GM19193 (cell line): ENCODE results near the gene AIG1.

Source experiments
- POLR2A ChIP-seq: IDR thresholded peaks from 4 replicates; pipeline ENCODE4 v1.6.1; 2011; ENCODE audit not compliant: insufficient read depth, insufficient read length; ENCODE audit errors: extremely low read depth

AIG1 gene

DNA sequence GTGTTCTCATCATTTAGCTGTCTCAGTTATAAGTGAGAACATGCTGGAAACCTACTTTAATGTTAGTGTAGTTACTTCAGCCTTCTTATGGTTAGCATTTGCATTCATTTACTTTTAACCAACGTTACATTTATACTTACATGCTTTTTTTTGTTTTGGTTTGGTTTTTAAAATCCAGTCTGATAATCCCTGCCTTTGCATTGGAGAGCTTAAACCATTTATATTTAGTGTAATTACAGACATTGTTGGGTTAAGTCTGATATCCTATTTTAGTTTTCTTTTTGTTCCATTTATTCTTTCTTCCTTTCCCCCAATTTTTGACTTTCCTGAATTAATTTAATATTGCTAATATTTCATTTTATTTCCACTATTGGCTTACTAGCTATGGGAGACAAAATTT, 70.2 kb downstream of the AIG1 start:
- TF ChIP-seq POLR2A: no peak

- no peak for TF ChIP-seq POLR2A
These were observed 74.6 kb downstream of the AIG1 start for GRCh38 chr6:143135325-143135724.

DNA sequence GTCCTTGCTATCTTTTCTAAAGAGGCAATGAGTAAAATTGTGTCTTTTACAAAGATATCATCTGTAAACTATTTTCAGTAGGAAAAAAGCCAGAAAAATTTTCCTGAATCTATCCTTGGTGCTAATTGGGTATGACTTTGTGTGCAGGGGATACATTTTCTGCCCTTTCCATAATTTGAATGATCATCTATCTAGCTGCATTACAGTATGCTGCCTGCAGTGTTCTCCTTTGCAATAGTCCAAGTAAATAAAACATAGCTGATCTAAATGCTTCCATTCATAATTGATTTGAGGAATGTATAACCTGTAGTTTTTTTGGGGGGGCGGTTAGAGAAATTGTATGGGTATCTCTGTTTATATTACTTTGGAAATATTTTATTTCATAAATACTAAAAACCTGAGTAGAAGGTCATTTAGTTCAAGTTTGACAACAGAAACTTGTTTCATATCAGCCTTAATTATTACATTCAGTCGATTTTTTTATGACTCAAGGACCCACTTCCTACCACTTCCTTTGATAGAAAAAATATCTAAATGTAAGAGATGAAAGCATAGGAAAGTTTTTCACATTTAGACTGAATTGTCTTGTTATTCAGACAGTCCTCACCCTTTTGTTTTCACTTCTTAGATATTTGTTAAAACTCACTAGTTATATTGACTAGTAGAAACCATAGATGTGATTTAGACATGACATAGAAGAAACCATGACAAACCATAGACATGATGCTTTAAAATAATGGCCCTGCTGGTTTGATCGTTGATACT, 75.3 kb downstream of the AIG1 start:
- no peak for TF ChIP-seq POLR2A

DNA sequence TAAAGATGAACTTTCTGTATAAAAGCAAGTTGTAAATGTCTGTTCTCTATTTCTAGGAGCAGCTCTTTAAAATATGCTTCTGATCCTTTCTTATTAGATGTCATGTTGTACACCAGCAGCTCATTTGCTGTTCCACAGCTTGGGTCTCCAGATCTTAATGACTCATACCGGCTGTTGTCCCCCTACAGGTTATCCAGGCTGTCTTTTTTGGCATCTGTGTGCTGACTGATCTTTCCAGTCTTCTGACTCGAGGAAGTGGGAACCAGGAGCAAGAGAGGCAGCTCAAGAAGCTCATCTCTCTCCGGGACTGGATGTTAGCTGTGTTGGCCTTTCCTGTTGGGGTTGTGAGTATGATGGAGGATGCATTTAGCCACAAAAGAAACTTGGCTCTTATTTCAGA, 76.0 kb downstream of the AIG1 start:
- no peak for TF ChIP-seq POLR2A

DNA sequence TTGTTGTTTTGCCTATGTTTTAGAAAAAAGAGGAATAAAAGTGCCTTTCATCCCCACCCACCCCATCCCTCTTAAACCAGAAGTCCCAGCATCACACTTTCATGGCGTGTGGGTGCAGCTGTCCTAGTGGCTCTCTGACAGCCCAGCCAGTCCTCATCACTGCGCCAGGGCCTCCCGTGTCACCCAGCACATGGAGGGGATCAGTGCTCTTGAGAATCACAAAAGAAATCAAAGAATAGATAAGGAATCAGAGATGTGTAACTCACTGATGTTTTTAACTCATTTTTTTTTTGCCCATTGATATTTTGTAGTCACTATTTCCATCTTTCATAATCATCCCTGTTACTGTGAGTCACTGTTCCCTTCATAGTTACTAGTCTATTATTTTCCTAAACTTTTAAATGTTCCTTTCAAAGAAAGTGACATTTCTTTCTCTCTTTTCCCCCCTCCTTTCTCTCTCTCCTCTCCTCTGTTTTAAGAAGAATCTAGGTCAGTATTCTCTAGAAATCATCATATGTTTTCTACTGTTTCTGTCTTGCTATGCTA, 78.6 kb downstream of the AIG1 start:
- TF ChIP-seq POLR2A: no peak

GRCh38 chr6:143140767-143141166, 80.1 kb downstream of the AIG1 start:
- no peak for TF ChIP-seq POLR2A

- TF ChIP-seq POLR2A: no peak
These were observed 80.8 kb downstream of the AIG1 start for GRCh38 chr6:143141442-143141841.

DNA sequence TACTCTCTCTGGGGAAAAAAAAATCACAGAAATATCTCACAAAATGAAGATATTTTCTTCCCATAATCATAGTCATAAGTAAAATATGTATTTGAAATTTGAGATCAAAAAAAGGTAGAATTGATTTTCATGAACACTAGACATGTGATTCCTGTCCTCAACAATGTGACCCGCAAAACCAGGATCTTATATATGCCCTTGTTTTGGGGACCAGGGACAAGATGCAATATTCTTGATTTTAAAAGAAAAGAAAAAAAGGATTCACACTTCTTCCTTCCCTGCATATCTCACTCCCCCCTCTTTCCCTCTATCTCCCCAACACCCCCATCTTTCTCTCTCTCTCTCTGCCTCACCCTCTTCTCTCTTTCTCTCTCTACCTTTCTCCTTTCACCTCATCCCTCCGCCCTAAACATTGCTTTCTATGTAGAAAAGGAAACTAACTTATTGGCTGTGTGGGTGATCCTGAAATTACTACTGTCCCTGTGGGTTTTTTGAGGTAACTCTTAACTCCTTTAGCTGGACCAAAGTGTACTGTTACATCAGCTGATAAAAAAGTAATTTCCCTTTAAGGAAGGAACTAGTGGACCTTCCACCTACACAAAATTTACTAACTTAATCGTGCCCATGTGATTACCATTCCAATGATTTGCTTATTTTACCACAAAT, 85.6 kb downstream of the AIG1 start:
- no peak for TF ChIP-seq POLR2A

- TF ChIP-seq POLR2A: no peak
These were observed 89.1 kb downstream of the AIG1 start for GRCh38 chr6:143149771-143150170.

- no peak for TF ChIP-seq POLR2A
These were observed 89.6 kb downstream of the AIG1 start for GRCh38 chr6:143150281-143150680.

DNA sequence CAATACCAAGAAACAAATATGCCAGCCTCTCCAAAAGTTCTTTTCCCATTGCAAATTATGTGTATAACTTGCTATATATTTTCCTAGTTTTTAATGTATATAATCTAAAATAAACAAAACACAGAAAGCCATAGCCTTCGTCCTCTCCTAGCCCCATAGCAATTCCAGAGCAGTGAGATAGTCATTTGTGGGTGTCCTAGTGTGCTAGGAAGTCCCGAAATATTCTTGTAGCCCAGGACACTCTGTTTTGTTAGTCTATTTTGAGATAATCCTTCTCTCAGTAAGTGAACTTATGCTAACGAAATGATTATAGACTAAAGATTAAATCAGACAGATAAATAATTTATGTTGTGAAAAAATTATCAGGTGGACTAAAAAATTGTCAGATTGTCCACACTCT, 90.7 kb downstream of the AIG1 start:
- no peak for TF ChIP-seq POLR2A

GRCh38 chr6:143155681-143156080, 95.0 kb downstream of the AIG1 start:
- TF ChIP-seq POLR2A: no peak

GRCh38 chr6:143157131-143157530, 96.4 kb downstream of the AIG1 start:
- no peak for TF ChIP-seq POLR2A

GRCh38 chr6:143158113-143158581, 97.5 kb downstream of the AIG1 start:
- no peak for TF ChIP-seq POLR2A

- TF ChIP-seq POLR2A: no peak
These were observed 98.3 kb downstream of the AIG1 start for GRCh38 chr6:143159001-143159400.

DNA sequence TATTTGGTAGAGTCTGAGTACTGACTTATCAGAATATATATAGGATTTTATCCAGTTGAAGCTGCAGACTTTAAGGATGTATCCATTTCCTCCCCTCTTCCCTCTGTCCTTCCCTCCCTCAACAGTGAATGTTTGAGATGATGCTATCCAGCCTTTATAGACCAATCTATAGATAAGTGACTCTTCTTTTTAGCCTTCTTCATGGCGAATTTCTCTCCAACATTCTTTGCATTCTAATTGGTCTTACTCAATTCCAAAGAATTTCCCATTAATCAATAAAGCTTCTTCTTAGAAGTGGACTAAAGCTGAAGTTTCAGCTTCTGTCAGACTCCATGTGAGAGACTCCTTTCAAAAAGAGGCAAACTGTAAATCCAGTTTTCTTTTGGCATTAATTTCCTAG, 99.3 kb downstream of the AIG1 start:
- no peak for TF ChIP-seq POLR2A

DNA sequence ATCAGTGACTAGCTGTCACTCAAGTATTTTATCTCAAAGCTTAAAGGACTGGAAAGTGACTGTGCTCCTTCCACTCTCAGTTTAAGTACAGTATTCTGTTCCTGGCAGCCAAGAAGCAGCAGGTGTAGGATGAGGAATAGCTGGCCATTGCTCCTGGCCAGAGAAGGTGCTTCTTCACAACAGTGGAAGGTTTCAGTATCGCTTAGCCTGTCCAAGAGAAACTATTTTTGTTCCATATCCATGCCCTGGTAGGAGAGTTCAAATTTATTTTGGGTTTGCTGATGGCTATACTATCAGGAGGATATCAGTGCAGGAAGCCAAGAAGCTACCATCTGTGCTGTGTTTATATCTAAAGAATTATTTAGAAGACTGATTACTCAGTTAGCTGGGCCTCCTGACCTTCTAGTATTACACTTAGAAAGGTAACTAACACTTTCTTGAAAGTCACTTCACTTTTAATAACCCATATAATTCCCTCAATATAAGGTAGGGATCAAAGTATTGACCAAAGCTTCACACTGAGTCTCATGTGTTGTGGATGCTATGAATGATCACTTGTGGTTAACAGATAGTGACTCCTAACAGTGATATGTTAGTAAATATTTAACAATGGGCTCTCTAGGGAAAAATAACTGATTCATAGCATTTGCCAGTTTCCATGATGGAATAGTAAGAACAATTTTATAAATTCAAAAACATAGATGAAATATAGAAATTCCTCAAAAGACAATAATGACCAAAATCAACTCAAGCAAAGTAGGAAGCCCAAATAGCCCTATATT, 99.9 kb downstream of the AIG1 start:
- no peak for TF ChIP-seq POLR2A
